HG03342 (cell line): ENCODE results near the gene SLC2A5.
A peak's percentile ranks its signal among the peaks of the same experiment; 100 is the strongest.
"Not testable (repeated sequence)": the region's sequence is repeated elsewhere in the genome, so short reads cannot be mapped to it uniquely, and the experiment has no call there.

Source experiments
- ATAC-seq: cut with Tn5 transposase; IDR thresholded peaks from one replicate; pipeline ENCODE4 v1.9.1; 2021; ENCODE audit warnings: mild to moderate bottlenecking, moderate library complexity; ENCODE audit not compliant: unreplicated experiment

SLC2A5 gene

DNA sequence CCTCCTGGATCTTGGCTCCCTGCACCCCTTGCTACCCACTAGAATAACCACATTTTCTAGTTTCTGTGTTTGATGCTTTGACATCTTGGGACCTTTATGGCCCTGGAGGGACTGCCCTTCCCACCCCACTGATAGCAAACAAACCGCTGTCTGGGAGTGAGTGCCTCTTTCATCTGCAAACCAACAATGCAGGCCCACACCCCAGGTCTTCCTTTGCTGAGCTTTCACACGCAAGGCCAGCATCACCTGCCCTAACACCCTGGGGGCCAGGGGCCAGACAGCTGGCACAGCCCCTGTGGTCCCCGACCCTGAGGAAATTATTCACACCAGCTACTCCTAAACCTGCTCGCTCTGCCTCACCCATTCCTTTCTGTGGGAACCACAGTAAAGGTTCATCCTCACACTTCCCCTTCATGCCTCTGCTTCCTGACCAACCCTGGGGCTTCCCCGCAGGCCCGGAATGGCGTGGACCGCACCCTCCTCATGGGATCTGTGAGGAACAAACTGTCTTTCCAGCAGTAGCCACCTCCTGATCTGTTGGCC is 58.6 kb downstream of the SLC2A5 start:
- peak; percentile 37 for ATAC-seq

- no peak for ATAC-seq
Measured at GRCh38 chr1:9009438-9010370, 59.7 kb downstream of the SLC2A5 start.

- ATAC-seq: no peak
Measured at GRCh38 chr1:9008236-9008635, 61.2 kb downstream of the SLC2A5 start.

DNA sequence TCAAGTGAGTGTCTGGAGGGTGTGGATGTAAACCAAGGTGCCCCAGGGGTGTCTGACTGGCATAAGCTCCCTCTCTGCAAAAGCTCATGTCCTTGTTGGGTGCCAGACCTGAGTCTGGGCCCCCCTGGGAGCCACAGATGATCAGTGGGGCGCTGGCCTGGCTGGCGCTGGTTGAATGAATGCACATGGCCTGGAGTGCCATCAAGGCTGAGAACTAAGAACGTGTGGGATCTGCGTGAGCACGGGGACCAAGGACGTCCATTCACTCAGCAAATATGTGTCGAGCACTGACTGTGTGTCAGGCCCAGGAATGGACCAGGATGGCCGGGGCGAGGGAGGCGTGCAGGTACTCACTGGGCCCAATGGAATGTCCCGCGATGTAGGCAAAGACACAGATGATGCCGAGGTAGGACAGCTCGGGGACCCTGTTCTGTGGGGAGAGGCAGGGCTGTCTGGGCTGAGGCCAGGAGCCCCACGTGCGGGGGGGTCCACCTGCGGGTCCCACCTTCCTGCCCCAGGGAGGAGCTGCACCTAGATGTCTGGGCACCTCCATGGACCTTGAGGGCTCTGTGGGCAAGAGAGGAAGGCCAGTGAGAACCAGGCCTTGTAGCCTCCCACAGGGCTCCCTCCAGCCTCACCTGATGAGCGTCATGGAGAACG is 62.3 kb downstream of the SLC2A5 start:
- no peak for ATAC-seq

DNA sequence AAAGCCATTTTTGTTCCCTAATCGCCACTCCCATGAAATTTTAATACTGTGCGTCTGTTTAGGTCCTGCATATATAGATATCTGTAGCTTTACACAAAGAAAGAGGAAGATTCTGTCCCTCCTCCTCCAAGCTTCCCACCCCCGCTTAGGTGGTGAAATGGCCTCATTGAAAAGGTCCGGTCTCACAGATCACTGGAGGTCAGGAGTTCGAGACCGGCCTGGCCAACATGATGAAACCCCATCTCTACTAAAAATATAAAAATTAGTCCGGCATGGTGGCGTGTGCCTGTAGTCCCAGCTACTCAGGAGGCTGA is 64.1 kb downstream of the SLC2A5 start:
- no peak for ATAC-seq

DNA sequence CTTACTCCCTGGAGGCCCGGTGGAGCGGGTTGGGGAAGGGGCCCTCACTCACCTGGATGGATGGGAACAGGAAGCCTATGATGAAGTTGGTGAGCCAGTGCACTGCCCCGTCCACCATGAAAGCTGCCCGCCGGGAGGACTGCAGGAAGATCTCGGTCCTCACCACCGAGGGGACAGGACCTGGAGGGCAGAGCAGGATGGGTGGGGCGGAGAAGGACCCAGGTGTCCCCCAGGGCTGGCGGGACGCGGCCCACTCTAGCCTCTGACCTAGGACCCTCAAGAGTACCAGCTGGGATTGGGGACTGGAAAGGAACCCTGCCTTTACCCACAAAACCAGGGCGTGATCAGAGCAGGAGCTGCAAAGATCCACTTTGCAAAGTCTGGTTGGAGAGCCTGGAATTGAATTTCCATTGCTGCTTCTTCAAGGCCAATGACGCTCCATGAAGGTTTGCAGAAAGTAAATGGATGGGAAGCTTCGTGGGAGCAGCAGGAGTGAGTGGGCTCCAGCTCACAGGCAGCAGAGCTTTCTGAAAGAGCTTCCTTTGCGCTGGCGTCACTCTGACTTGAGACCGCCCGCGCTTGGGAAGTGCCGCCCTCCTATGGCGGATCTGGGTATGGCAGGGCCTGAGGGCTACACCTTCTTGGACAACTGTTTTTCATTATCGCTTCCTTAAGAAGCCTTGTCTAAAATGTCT is 64.6 kb downstream of the SLC2A5 start:
- ATAC-seq: peak; percentile 52

DNA sequence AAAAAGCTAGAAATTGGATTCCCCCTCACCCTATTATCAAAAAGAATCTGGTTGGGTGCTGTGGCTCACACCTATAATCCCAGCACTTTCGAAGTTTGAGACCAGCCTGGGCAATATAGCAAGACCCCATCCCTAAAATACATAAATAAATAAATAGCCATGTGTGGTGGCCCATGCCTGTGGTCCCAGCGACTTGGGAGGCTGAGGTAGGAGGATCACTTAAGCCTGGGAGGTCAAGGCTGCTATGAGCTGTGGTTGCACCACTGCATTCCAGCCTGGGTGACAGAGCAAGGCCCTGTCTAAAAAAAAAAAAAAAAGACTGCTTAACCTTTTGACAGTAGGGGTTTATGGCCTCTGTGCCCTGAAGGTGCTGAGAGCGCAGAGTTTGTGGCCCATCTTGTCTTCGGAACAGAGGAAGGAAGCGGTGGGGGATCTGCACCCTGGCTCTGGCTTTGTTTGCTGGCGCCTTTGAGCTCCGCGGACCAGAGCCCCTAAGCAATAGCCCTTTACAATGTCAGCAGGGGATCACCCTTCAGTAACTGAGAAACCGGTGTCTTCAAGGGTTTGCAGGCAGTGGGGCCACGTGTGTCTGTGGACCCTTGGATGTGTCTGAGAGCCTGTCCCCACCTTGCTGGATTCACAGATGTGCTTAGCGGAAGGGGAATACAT is 65.3 kb downstream of the SLC2A5 start:
- no peak for ATAC-seq

GRCh38 chr1:9002215-9002560 is 67.2 kb downstream of the SLC2A5 start:
- not testable (repeated sequence) for ATAC-seq

GRCh38 chr1:9001534-9002214 is 67.8 kb downstream of the SLC2A5 start:
- ATAC-seq: not testable (repeated sequence)

- ATAC-seq: not testable (repeated sequence)
Measured at GRCh38 chr1:8993962-8994675, 75.3 kb downstream of the SLC2A5 start.

DNA sequence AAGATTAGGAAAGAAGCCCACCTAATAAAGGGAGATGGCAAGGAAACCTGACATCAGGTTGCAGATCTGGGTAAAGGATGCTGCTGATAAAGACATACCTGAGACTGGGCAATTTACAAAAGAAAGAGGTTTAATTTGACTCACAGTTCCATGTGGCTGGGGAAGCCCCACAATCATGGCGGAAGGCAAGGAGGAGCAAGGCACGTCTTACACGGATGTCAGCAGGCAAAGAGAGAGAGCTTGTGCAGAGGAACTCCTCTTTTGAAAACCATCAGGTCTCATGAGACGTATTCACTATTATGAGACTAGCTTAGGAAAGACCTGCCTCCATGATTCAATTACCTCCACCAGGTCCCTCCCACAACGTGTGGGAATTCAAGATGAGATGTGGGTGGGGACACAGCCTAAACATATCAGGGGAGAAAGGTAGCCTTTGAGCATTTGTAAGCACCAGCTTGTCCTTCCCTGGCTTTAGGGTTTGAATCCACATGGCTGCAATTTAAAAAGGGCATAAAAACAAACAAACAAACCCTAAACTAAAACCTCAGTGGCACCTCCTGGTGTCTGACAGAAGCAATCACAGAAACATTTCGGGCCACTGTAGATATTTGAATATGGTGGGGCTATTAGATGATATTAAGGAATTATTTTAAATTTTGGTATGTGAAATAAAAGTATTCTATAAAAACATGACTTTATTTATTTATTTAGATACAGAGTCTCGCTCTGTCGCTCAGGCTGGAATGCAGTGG is 76.3 kb downstream of the SLC2A5 start:
- ATAC-seq: no peak

GRCh38 chr1:8989821-8990220 is 79.6 kb downstream of the SLC2A5 start:
- no peak for ATAC-seq

DNA sequence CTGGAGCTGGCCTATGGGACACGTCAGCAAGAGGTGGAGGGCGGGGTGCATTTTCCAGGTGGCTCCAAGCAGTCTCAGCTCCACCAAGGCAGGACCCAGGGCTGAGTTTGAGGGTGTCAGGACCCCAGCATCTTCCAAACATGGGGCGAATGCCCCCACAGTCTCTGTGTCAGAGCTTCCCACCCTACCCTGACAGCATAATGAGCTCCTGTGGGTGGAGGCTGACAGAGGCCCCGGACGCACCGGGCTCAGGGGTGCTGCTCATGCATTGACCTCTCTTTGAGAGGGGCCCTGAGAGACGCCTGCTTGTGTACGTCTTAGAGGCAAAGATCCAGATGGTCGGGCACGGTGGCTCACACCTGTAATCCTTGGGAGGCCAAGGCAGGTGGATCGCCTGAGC is 80.4 kb downstream of the SLC2A5 start:
- ATAC-seq: no peak

- no peak for ATAC-seq
Measured at GRCh38 chr1:8988618-8988967, 80.8 kb downstream of the SLC2A5 start.

DNA sequence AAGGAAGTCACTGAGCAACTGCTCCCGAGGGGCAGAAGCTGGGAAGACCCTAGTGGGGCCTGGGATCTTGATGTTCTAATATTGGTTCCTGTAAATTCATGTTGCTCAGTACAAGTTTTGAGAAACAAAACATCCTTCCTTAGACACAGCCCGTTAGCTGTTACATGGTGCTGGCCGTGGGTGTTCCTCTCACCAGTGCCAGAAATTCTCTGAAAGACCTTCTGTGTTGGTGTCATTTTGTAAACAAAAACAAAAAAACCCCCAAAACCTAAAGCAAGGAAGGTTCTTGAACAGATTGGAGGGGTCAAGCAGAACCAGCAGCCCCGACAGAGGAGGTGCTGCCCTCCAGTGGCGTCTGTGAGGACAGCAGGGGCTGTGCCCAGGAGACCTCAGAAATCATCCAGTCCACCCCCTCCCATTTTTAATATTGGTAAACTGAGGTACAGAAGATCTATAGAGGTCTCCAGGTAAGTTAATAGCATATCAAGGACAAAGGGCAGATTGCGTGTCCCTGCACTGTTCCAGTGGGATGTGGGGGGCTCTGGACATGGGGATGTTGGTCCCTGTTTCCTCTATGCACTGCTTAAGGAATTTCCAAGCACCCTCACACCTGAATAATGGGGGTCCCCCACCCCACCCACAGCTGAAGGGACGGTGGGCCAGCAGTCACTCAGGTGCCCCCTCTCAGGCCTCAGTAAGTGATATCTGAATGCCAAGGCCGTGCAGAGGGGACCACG is 81.4 kb downstream of the SLC2A5 start:
- no peak for ATAC-seq

DNA sequence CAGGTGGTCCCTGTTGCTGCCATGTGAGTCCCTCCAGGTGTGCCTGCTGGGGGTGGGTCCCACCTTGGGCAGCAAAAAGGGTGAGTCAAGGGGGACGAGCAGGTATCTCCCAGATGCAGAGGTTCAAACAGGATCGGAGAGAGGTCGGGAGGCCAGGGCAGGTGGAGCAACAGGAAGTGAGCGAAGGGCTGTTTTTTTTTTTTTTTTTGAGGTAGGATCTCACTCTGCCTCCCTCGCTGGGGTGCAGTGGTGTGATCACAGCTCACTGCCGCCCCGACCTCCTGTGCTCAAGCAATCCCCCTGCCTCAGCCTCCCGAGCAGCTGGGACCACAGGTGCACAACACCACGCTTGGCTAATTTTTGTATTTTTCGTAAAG is 82.6 kb downstream of the SLC2A5 start:
- no peak for ATAC-seq

DNA sequence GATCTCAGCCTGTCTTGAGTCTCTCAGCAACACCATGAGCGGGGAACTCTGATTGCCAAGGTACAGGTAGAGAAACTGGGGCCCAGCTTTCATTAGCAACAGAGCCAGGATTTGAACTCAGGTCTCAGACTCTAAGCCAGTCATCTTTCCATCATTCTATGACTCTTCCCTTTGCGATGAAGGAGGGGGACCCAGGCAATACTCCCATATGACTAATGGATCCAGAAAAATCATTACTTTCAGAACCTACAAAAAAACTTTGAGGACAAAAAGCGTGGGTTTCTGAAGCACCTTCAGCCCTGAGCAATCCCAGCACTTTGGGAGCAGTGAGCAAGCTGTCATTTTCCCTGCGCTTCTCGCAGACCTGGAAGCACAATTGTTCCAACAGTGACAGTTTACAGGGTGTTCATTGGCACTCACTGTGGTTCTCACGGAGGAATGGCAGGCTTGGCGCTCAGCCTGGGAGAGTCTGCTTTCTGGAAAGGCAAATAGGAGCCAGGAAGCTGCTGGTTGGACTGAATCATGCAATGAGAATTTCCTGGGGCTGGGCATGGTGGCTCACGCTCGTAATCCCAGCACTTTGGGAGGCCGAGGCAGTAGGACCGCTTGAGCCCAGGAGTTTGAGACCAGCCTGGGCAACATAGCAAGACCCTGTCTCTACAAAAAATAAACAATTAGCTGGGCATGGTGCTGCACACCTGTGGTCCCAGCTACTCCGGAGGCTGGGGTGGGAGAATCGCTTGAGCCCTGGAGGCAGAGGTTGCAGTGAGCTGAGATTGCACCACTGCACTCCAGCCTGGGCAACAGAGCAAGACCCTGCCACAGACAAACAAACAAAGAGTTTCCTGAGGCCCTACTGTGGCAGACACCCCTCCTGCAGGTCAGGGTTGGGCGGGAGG is 83.3 kb downstream of the SLC2A5 start:
- ATAC-seq: no peak
